Spleen (tissue), 7 donors: ENCODE measurements around the gene C16orf92.
"Not testable (repeated sequence)": the region's sequence is repeated elsewhere in the genome, so short reads cannot be mapped to it uniquely, and the experiment has no call there.

ENCODE experiments used
- CTCF ChIP-seq, 11 experiments: fragments of 200-600 bp in 7 of 11; fragments of 450-650 bp in 4 of 11; sonication (generic) in 4 of 11; IDR thresholded peaks in 8 of 11; conservative IDR thresholded peaks in 3 of 11; 1 replicate in 7 of 11; 2 replicates in 4 of 11; pipeline versions ENCODE4 v1.4.0 to v1.8.0; 2016 to 2021; ENCODE audit warnings: antibody characterized with exemption in 11 of 11, inconsistent platforms in 4 of 11, mild to moderate bottlenecking in 1 of 11
- POLR2A ChIP-seq, 3 donors: fragments of 450-650 bp; IDR thresholded peaks; one replicate each; pipeline ENCODE4 v1.5.1; 2017; ENCODE audit warnings: antibody characterized with exemption in 3 of 3, mild to moderate bottlenecking in 1 of 3
- donor health status: DM: no; HTN: no; CAD: no; lungs with moderate emphysema.
- donor health status: DM: no; HTN: no; CAD: no.
- donor health status: DM: no; HTN: no; CAD: no.

DNA sequence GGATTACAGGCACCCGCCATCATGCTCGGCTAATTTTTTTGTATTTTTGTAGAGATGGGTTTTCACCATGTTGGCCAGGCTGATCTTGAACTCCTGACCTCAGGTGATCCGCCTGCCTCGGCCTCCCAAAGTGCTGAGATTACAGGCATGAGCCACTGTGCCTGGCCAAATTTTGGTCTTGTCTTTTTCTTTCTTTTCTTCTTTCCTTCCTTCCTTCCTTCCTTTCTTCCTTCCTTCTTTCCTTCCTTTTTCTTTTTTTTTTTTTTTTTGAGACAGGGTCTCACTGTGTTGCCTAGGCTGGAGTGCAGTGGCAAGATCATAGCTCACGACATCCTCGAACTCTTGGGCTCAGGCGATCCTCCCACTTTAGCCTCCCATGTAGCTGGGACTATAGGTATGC is 7.5 kb upstream of the C16orf92 start:
- not testable (repeated sequence) for TF ChIP-seq CTCF (IDR thresholded peaks at IDR 0.05 in 8 of 11, conservative IDR thresholded peaks at IDR 0.05 in 3 of 11); POLR2A (IDR thresholded peaks at IDR 0.05)
